Liver (tissue), 9 donors: ENCODE measurements around the gene HOXA4. TPM values are rescaled to one million over a fixed set of nuclear protein-coding genes. Genes with fewer than 3 reads are reported as not detected.
A peak's percentile ranks its signal among the peaks of the same experiment; 100 is the strongest.

Source experiments
- DNase-seq: peaks from one replicate; pipeline ENCODE4 v3.0.0-alpha.2; 2017; ENCODE audit warnings: low spot score
- H3K27ac ChIP-seq, 2 donors: one replicate each; pipeline ENCODE4 v1.7.0; 2013; ENCODE audit warnings: inconsistent platforms in 2 of 2, low read length in 2 of 2, control low read depth in 1 of 2, low read depth in 1 of 2, mild to moderate bottlenecking in 1 of 2
- H3K27me3 ChIP-seq, 4 donors: one replicate each; pipeline versions ENCODE4 v1.6.1 to v1.7.0; 2013; ENCODE audit warnings: low read length in 3 of 4, inconsistent platforms in 1 of 4, mild to moderate bottlenecking in 1 of 4, moderate library complexity in 1 of 4; ENCODE audit not compliant: control insufficient read depth in 4 of 4, insufficient read depth in 4 of 4
- H3K36me3 ChIP-seq, 4 donors: one replicate each; pipeline versions ENCODE4 v1.6.1 to v1.7.0; 2013; ENCODE audit warnings: low read length in 3 of 4, mild to moderate bottlenecking in 3 of 4, low read depth in 1 of 4, moderate library complexity in 1 of 4; ENCODE audit not compliant: control insufficient read depth in 4 of 4, insufficient read depth in 3 of 4
- H3K4me1 ChIP-seq, 4 donors: one replicate each; pipeline versions ENCODE4 v1.6.1 to v1.7.0; 2013; ENCODE audit warnings: low read length in 3 of 4, mild to moderate bottlenecking in 3 of 4, moderate library complexity in 1 of 4; ENCODE audit not compliant: control insufficient read depth in 4 of 4, insufficient read depth in 4 of 4
- H3K4me3 ChIP-seq, 3 donors: one replicate each; pipeline versions ENCODE4 v1.6.1 to v1.7.0; 2013; ENCODE audit warnings: low read length in 3 of 3, control low read depth in 1 of 3, low read depth in 1 of 3, mild to moderate bottlenecking in 1 of 3
- H3K9ac ChIP-seq, 2 donors: one replicate each; pipeline ENCODE4 v1.7.0; 2013; ENCODE audit warnings: low read length in 2 of 2, mild to moderate bottlenecking in 2 of 2, moderate library complexity in 2 of 2, control low read depth in 1 of 2, low read depth in 1 of 2
- H3K9me3 ChIP-seq, 4 donors: one replicate each; pipeline versions ENCODE4 v1.6.1 to v1.7.0; 2013; ENCODE audit warnings: low read length in 3 of 4; ENCODE audit not compliant: control insufficient read depth in 4 of 4
- CTCF ChIP-seq: fragments of 150-350 bp; IDR thresholded peaks from 2 replicates; pipeline ENCODE4 v1.5.1; 2017; ENCODE audit warnings: improper control_type of control experiment, low read depth, low read length; ENCODE audit not compliant: missing input control
- FOXA1 ChIP-seq: IDR thresholded peaks from 2 replicates; pipeline ENCODE4 v1.6.1; 2016; ENCODE audit warnings: antibody characterized with exemption
- FOXA2 ChIP-seq: IDR thresholded peaks from 2 replicates; pipeline ENCODE4 v1.6.1; 2016; ENCODE audit warnings: antibody characterized with exemption
- GABPA ChIP-seq, 2 donors: IDR thresholded peaks in 1 of 2; conservative IDR thresholded peaks in 1 of 2; 2 replicates each; pipeline ENCODE4 v1.6.1; 2016; ENCODE audit warnings: antibody characterized with exemption in 2 of 2, mild to moderate bottlenecking in 1 of 2, moderate library complexity in 1 of 2
- HNF4A ChIP-seq, 2 donors: conservative IDR thresholded peaks; 2 replicates each; pipeline ENCODE4 v1.6.1; 2016; ENCODE audit warnings: antibody characterized with exemption in 2 of 2, mild to moderate bottlenecking in 2 of 2
- NR2F2 ChIP-seq: IDR thresholded peaks from 2 replicates; pipeline ENCODE4 v1.6.1; 2016; ENCODE audit warnings: antibody characterized with exemption
- RAD21 ChIP-seq, 2 donors: IDR thresholded peaks; 2 replicates each; pipeline ENCODE4 v1.6.1; 2016; ENCODE audit warnings: antibody characterized with exemption in 2 of 2, mild to moderate bottlenecking in 2 of 2
- REST ChIP-seq: IDR thresholded peaks from 2 replicates; pipeline ENCODE4 v1.6.1; 2016; ENCODE audit warnings: antibody characterized with exemption, mild to moderate bottlenecking
- RXRA ChIP-seq, 2 donors: IDR thresholded peaks; 2 replicates each; pipeline ENCODE4 v1.6.1; 2017 to 2018; ENCODE audit warnings: antibody characterized with exemption in 2 of 2, mild to moderate bottlenecking in 1 of 2
- TAF1 ChIP-seq: conservative IDR thresholded peaks from 2 replicates; pipeline ENCODE4 v1.6.1; 2016; ENCODE audit warnings: antibody characterized with exemption, mild to moderate bottlenecking
- YY1 ChIP-seq: IDR thresholded peaks from 2 replicates; pipeline ENCODE4 v1.6.1; 2016; ENCODE audit warnings: antibody characterized with exemption, mild to moderate bottlenecking
- ZBTB33 ChIP-seq: IDR thresholded peaks from 2 replicates; pipeline ENCODE4 v1.6.1; 2016; ENCODE audit warnings: antibody characterized with exemption
- WGBS: extraction: QIAGEN DNeasy Blood & Tissue Kit; methylation state at CpG from one replicate; pipeline ENCODE4 v1.1.7; 2013; 5-methylcytosine and 5-hydroxymethylcytosine counted together
- polyA plus RNA-seq, 2 donors: library from polyadenylated mRNA; stranded (reverse) in 1 of 2; unstranded in 1 of 2; fragments of 200-250 nt in 1 of 2; fragments of >200 nt in 1 of 2; fragmentation: Nextera tagmentation in 1 of 2; extraction: Ambion mirVana in 1 of 2; gene quantifications; one replicate each; pipeline versions ENCODE4 v1.2.1 to v1.2.3, GENCODE V29; 2013 to 2015
- total RNA-seq, 2 donors: library from RNA; depleted of rRNA; stranded (reverse); fragments of >200 nt; gene quantifications; one replicate each; pipeline ENCODE4 v1.2.3, GENCODE V29; 2014
- donor health status: healthy.
- donor health status: healthy.
- donor health status: healthy.
- donor health status: healthy.
- donor health status: healthy.

Gene HOXA4
- total and polyA plus RNA-seq, 4 donors: 0.17 to 1.1 (median 0.30) TPM

GRCh38 chr7:27147199-27148030 lies 16.9 kb upstream of the HOXA4 start, which contains the start of gene HOXA6:
TSS of gene HOXA6 (minus strand) at chr7:27147774. CDS start at chr7:27147749, 25 bp downstream.
- H3K9ac ChIP-seq: no peak within 1 kb of the TSS
- H3K27me3 ChIP-seq: peaks cover 4 to 31% (median 21%) of the 10 kb centered on the region in 4 donors
- WGBS: 9% methylated on average over 63 of the region's 63 CpGs

GRCh38 chr7:27146491-27147198 lies 16.1 kb upstream of the HOXA4 start:
- Histone ChIP-seq H3K9me3 (peaks cover 0 to 11% (median 0%) of the 10 kb centered on the region in 4 donors), H3K27me3 (peaks cover 8 to 32% (median 18%) of the 10 kb centered on the region in 4 donors), H3K9ac (no peak overlapping the region), H3K36me3 (no peaks in the 10 kb centered on the region), H3K27ac (no peak overlapping the region), H3K4me1 (peaks cover 11 to 33% (median 14%) of the 10 kb centered on the region in 4 donors), H3K4me3 (no peak overlapping the region)
- 32% methylated on average over 5 of the region's 5 CpGs for WGBS
- TF ChIP-seq HNF4A (conservative IDR thresholded peaks at IDR 0.05) (no peak), RXRA (IDR thresholded peaks at IDR 0.05) (no peak), YY1 (no peak), FOXA1 (no peak), NR2F2 (no peak), TAF1 (no peak), CTCF (no peak), GABPA (IDR thresholded peaks at IDR 0.05 in 1 of 2, conservative IDR thresholded peaks at IDR 0.05 in 1 of 2) (no peak), FOXA2 (no peak), REST (no peak), ZBTB33 (no peak), RAD21 (IDR thresholded peaks at IDR 0.05) (no peak)
- DNase-seq: no peak

More at GRCh38 chr7:27147199-27148030, 16.9 kb upstream of the HOXA4 start, which contains the start of gene HOXA6:
- Histone ChIP-seq H3K4me1 (peaks cover 11 to 38% (median 17%) of the 10 kb centered on the region in 4 donors), H3K27ac (no peak within 1 kb of the TSS), H3K36me3 (no peaks in the 10 kb centered on the region), H3K9me3 (peaks cover 0 to 11% (median 0%) of the 10 kb centered on the region in 4 donors), H3K4me3 (peak within 1 kb of the TSS in 1 of 3 donors; percentile 24)
- TF ChIP-seq RAD21 (IDR thresholded peaks at IDR 0.05) (no peak), GABPA (IDR thresholded peaks at IDR 0.05 in 1 of 2, conservative IDR thresholded peaks at IDR 0.05 in 1 of 2) (no peak), HNF4A (conservative IDR thresholded peaks at IDR 0.05) (no peak)
- no peak for DNase-seq
